ENCODE results near the gene SARM1. TPM values are rescaled to one million over a fixed set of nuclear protein-coding genes. Genes with fewer than 3 reads are reported as not detected.

The SARM1 gene
- total and polyA plus RNA-seq, 2 of the 13 experiments (the other 11 are each of a cell fraction or from before 2014, with no cell fraction given), result 0.73 to 0.86 TPM

- no peak for TF ChIP-seq ZNF687 (CRISPR knock-in tag; IDR thresholded peaks at IDR 0.05)
- no peak for TF ChIP-seq ATF3 (CRISPR knock-in tag; IDR thresholded peaks at IDR 0.05)
- no peak for TF ChIP-seq NCOA2 (CRISPR knock-in tag; IDR thresholded peaks at IDR 0.05)
- TF ChIP-seq ZBTB2 (CRISPR knock-in tag; IDR thresholded peaks at IDR 0.05; ENCODE audit: low read depth), result no peak
- no peak for TF ChIP-seq HINFP (CRISPR knock-in tag; IDR thresholded peaks at IDR 0.05; ENCODE audit: low read depth)
- no peak for TF ChIP-seq ZBTB14 (CRISPR knock-in tag; IDR thresholded peaks at IDR 0.05)
These were observed 36.4 kb downstream of the SARM1 start (continued) for GRCh38 chr17:28407974-28408306.
